LNCaP clone FGC (cell line): ENCODE results near the gene ADGRG4.

ENCODE experiments used
- DNase-seq: peaks from one replicate; pipeline ENCODE4 v3.0.0-alpha.2; 2011; ENCODE audit warnings: low read depth
- H3K4me3 ChIP-seq: 2 replicates; pipeline ENCODE4 v1.5.1; 2011; ENCODE audit warnings: mild to moderate bottlenecking, low read depth, low read length, control low read depth
- TF ChIP-seq, protein P1 (sequence below): IDR thresholded peaks from 2 replicates; pipeline ENCODE4 v1.5.1; 2012; ENCODE audit warnings: mild to moderate bottlenecking; ENCODE audit not compliant: control insufficient read depth, insufficient read depth; ENCODE audit errors: extremely low read depth

ADGRG4 gene

DNA sequence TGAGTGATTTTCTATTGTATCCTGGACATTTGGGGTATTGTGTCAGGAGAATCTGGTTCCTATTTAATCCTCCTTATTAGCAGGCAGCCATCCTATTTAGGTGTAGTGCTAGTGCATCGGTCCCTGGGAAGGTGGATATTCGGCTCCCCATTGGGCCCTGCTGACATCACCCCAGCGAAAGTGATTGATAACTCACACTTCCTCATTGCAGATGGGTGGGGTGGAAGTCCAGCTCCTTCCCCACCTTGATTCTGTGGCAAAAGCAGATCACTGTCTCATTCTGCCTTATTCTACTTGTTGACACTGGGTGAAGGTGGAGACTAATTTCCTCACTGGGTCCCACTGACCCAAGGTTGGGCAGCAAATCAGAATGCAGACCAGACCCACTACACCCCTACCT lies 163.8 kb downstream of the ADGRG4 start:
- TF ChIP-seq, protein P1, sequence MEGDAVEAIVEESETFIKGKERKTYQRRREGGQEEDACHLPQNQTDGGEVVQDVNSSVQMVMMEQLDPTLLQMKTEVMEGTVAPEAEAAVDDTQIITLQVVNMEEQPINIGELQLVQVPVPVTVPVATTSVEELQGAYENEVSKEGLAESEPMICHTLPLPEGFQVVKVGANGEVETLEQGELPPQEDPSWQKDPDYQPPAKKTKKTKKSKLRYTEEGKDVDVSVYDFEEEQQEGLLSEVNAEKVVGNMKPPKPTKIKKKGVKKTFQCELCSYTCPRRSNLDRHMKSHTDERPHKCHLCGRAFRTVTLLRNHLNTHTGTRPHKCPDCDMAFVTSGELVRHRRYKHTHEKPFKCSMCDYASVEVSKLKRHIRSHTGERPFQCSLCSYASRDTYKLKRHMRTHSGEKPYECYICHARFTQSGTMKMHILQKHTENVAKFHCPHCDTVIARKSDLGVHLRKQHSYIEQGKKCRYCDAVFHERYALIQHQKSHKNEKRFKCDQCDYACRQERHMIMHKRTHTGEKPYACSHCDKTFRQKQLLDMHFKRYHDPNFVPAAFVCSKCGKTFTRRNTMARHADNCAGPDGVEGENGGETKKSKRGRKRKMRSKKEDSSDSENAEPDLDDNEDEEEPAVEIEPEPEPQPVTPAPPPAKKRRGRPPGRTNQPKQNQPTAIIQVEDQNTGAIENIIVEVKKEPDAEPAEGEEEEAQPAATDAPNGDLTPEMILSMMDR: no peak
- DNase-seq: no peak
- no peak overlapping the region for H3K4me3 ChIP-seq
